ENCODE results near the gene GCA. TPM values are rescaled to one million over a fixed set of nuclear protein-coding genes. Genes with fewer than 3 reads are reported as not detected.

Gene GCA
- total and polyA plus RNA-seq, 2 experiments from 2014 or later, result 41.9 to 78.1 TPM

GRCh38 chr2:162390801-162391200 lies 46.9 kb downstream of the GCA start:
- Histone ChIP-seq H3K36me3 (peaks cover 43% of the 10 kb centered on the region), H3K27ac (no peak overlapping the region), H3K27me3 (no peaks in the 10 kb centered on the region), H3K4me3 (no peak overlapping the region), H3K9me3 (ENCODE audit: low read depth) (no peaks in the 10 kb centered on the region), H3K4me1 (ENCODE audit: low read depth) (peaks cover 3% of the 10 kb centered on the region)
- no peak for TF ChIP-seq CTCF (IDR thresholded peaks at IDR 0.05; ENCODE audit: low read depth, low read length)
- DNase-seq (ENCODE audit: low read depth in 1 of 2, low spot score in 1 of 2), result no peak

- H3K9me3 ChIP-seq (ENCODE audit: low read depth), result no peaks in the 10 kb centered on the region
- no peaks in the 10 kb centered on the region for H3K27me3 ChIP-seq
- no peak overlapping the region for H3K4me3 ChIP-seq
- peaks cover 11% of the 10 kb centered on the region for H3K36me3 ChIP-seq
- TF ChIP-seq CTCF (IDR thresholded peaks at IDR 0.05; ENCODE audit: low read depth, low read length), result no peak
- no peak for DNase-seq (ENCODE audit: low read depth in 1 of 2, low spot score in 1 of 2)
- H3K4me1 ChIP-seq (ENCODE audit: low read depth), result no peaks in the 10 kb centered on the region
- H3K27ac ChIP-seq, result no peak overlapping the region
Measured at GRCh38 chr2:162400336-162400735, 56.4 kb downstream of the GCA start.

GRCh38 chr2:162401871-162402270 lies 57.9 kb downstream of the GCA start:
- H3K4me3 ChIP-seq, result no peak overlapping the region
- H3K27me3 ChIP-seq, result no peaks in the 10 kb centered on the region
- peaks cover 11% of the 10 kb centered on the region for H3K36me3 ChIP-seq
- no peaks in the 10 kb centered on the region for H3K4me1 ChIP-seq (ENCODE audit: low read depth)
- no peak overlapping the region for H3K27ac ChIP-seq
- H3K9me3 ChIP-seq (ENCODE audit: low read depth), result no peaks in the 10 kb centered on the region
- no peak for DNase-seq (ENCODE audit: low read depth in 1 of 2, low spot score in 1 of 2)
- no peak for TF ChIP-seq CTCF (IDR thresholded peaks at IDR 0.05; ENCODE audit: low read depth, low read length)

GRCh38 chr2:162403884-162404283 lies 60.0 kb downstream of the GCA start:
- Histone ChIP-seq H3K36me3 (peaks cover 11% of the 10 kb centered on the region), H3K27ac (no peak overlapping the region), H3K4me3 (no peak overlapping the region), H3K27me3 (no peaks in the 10 kb centered on the region), H3K9me3 (ENCODE audit: low read depth) (no peaks in the 10 kb centered on the region), H3K4me1 (ENCODE audit: low read depth) (no peaks in the 10 kb centered on the region)
- peak in 1 of 2 donors; percentile 53 for DNase-seq (ENCODE audit: low read depth in 1 of 2, low spot score in 1 of 2)
- TF ChIP-seq CTCF (IDR thresholded peaks at IDR 0.05; ENCODE audit: low read depth, low read length), result no peak

Other genes starting within 250 kb of the GCA start
- gene GCG, start 191.9 kb upstream of the GCA start, total RNA-seq, result not detected in 2 replicates
- not detected in 2 replicates for gene GCG, start 191.9 kb upstream of the GCA start, polyA plus RNA-seq
- not detected in 2 replicates for gene FAP, start 100.7 kb upstream of the GCA start, total RNA-seq
- gene FAP, start 100.7 kb upstream of the GCA start, polyA plus RNA-seq, result not detected in 2 replicates
- gene IFIH1, start 25.4 kb upstream of the GCA start, total RNA-seq, result 0.06 and 0.07 TPM in 2 replicates
- gene IFIH1, start 25.4 kb upstream of the GCA start, polyA plus RNA-seq, result 0.88 TPM in 1 of 2 replicates, not detected in the other